ENCODE measurements around the gene TEPSIN.

Gene TEPSIN, protein sequence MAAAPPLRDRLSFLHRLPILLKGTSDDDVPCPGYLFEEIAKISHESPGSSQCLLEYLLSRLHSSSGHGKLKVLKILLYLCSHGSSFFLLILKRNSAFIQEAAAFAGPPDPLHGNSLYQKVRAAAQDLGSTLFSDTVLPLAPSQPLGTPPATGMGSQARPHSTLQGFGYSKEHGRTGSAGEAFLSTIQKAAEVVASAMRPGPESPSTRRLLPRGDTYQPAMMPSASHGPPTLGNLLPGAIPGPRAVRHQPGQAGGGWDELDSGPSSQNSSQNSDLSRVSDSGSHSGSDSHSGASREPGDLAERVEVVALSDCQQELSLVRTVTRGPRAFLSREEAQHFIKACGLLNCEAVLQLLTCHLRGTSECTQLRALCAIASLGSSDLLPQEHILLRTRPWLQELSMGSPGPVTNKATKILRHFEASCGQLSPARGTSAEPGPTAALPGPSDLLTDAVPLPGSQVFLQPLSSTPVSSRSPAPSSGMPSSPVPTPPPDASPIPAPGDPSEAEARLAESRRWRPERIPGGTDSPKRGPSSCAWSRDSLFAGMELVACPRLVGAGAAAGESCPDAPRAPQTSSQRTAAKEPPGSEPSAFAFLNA

GRCh38 chr17:81238815-81239713 is at the start of gene TEPSIN, which contains the start of gene NDUFAF8:
Gene TEPSIN, minus strand, starts transcription at chr17:81239055. Its CDS starts 22 bp downstream, at chr17:81239033.
Gene NDUFAF8, plus strand, starts transcription at chr17:81239318. Its CDS starts 46 bp downstream, at chr17:81239364.
- H3K4me3 Mint-ChIP-seq: peak within 1 kb of the TSS; percentile 92
- H3K27ac Mint-ChIP-seq (ENCODE audit: low read depth): peak within 1 kb of the TSS; percentile 83
- peak; percentile 97 for ATAC-seq (replicated peaks; ENCODE audit: extremely low read depth, poor library complexity, severe bottlenecking)
- no peaks in the 10 kb centered on the region for H3K9me3 Mint-ChIP-seq
- H3K36me3 Mint-ChIP-seq (ENCODE audit: insufficient read depth): peaks cover 17% of the 10 kb centered on the region
- DNase-seq (ENCODE audit: low spot score in 2 of 2): peak; percentile 83 to 96
- no peaks in the 10 kb centered on the region for H3K27me3 Mint-ChIP-seq
- peaks cover 29% of the 10 kb centered on the region for H3K4me1 Mint-ChIP-seq

DNA sequence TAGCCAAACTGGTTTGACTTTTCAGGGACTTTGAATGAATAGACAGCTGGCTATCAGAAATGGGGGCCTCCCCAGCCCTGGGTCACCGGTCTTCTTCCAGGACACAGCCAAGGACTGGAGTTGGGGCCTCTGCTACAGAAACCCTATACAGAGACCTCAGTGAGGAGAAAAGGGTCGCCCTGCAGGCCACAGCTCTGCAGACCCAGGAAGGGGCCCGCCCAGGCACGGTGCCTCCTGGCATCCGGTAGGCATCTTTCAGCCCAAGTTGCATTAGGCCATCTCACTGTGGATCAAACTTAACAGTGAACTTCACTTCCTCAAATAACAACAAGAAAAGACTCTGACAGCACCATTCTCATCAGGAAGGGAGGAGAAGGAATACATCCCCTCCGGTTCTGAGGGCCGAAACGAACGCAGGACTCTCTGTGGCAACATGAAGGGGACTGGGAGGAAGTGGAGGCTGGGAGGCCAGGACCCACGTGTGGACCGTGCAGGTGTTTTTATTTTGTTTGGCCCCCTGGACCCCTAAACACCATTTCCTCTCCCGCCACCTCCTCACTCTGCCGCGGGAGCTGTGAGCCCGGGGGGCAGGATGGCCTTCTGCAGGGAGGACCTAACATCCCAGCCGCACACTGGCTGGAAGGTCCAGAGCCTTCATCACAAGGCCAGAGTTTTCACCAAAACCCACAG is 49.0 kb upstream of the TEPSIN start:
- ATAC-seq (replicated peaks; ENCODE audit: extremely low read depth, poor library complexity, severe bottlenecking): no peak
- Mint-ChIP-seq H3K27me3 (no peaks in the 10 kb centered on the region), H3K27ac (ENCODE audit: low read depth) (peak overlapping the region; percentile 25), H3K9me3 (no peaks in the 10 kb centered on the region), H3K4me3 (peak overlapping the region; percentile 84), H3K36me3 (ENCODE audit: insufficient read depth) (peaks cover 16% of the 10 kb centered on the region), H3K4me1 (peaks cover 53% of the 10 kb centered on the region)
- no peak for DNase-seq (ENCODE audit: low spot score in 2 of 2)

DNA sequence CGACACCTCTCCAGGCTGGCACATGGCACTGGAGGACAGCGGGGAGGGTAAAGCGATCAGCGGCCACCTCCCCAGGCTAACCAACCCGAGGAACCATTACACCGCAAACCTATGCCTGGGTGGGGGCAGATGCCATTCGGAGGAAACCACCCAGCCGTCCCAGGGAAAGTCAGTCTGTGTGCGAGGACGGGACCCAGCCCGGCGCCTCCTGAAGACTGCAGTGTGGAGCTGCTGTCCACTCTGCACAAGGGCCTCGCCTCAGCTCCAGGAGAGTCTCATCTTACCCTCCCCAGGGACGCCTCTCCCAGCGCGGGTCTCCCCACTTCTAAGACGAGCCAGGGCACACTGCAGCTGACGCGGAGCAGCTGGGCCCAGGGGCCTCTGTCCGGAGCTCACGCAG is 48.3 kb upstream of the TEPSIN start:
- ATAC-seq (replicated peaks; ENCODE audit: extremely low read depth, poor library complexity, severe bottlenecking): no peak
- peaks cover 53% of the 10 kb centered on the region for H3K4me1 Mint-ChIP-seq
- H3K4me3 Mint-ChIP-seq: peak overlapping the region; percentile 84
- DNase-seq (ENCODE audit: low spot score in 2 of 2): no peak
- no peaks in the 10 kb centered on the region for H3K27me3 Mint-ChIP-seq
- H3K36me3 Mint-ChIP-seq (ENCODE audit: insufficient read depth): peaks cover 16% of the 10 kb centered on the region
- peak overlapping the region; percentile 10 for H3K27ac Mint-ChIP-seq (ENCODE audit: low read depth)
- no peaks in the 10 kb centered on the region for H3K9me3 Mint-ChIP-seq

DNA sequence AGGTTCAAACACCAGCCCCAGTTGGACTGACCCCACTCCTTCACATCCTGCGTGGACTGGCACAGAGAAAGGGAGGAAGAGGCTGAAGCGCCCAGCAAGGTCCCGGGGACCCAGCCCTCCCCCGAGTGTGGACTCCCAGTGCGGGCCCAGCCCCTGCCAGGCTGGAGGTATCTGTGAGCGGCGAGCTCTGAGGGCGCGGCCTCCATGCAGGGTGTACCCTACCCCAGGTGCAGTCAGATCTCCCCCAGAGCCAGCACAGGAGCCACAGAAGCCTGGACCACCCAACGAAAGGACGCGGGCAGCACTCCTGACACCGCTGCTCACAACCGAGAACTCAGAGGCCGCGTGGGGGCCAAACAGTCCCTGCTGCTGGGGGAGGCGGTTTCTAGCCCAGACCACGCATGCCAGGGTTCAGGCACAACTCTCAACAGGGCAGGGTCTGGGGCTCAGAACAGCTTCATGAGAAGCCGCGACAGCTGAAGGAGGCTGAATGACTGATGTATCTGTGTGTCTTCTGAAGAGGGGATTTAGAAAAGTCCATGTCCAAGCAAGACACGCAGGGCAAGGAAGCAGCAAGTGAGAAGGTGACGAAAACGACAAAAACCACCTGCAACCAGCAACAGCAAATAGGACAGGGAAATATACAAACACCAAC is 47.8 kb upstream of the TEPSIN start:
- DNase-seq (ENCODE audit: low spot score in 2 of 2) (no peak), ATAC-seq (replicated peaks; ENCODE audit: extremely low read depth, poor library complexity, severe bottlenecking) (no peak)
- H3K27me3 Mint-ChIP-seq: no peaks in the 10 kb centered on the region
- H3K27ac Mint-ChIP-seq (ENCODE audit: low read depth): peak overlapping the region; percentile 10
- H3K36me3 Mint-ChIP-seq (ENCODE audit: insufficient read depth): peaks cover 18% of the 10 kb centered on the region
- peaks cover 49% of the 10 kb centered on the region for H3K4me1 Mint-ChIP-seq
- no peaks in the 10 kb centered on the region for H3K9me3 Mint-ChIP-seq
- H3K4me3 Mint-ChIP-seq: peak overlapping the region; percentile 84

GRCh38 chr17:81285894-81286293 is 47.0 kb upstream of the TEPSIN start:
- peak overlapping the region; percentile 84 for H3K4me3 Mint-ChIP-seq
- no peaks in the 10 kb centered on the region for H3K27me3 Mint-ChIP-seq
- DNase-seq (ENCODE audit: low spot score in 2 of 2) (no peak), ATAC-seq (replicated peaks; ENCODE audit: extremely low read depth, poor library complexity, severe bottlenecking) (no peak)
- H3K27ac Mint-ChIP-seq (ENCODE audit: low read depth): peak overlapping the region; percentile 84
- no peaks in the 10 kb centered on the region for H3K9me3 Mint-ChIP-seq
- peaks cover 17% of the 10 kb centered on the region for H3K36me3 Mint-ChIP-seq (ENCODE audit: insufficient read depth)
- peaks cover 42% of the 10 kb centered on the region for H3K4me1 Mint-ChIP-seq

DNA sequence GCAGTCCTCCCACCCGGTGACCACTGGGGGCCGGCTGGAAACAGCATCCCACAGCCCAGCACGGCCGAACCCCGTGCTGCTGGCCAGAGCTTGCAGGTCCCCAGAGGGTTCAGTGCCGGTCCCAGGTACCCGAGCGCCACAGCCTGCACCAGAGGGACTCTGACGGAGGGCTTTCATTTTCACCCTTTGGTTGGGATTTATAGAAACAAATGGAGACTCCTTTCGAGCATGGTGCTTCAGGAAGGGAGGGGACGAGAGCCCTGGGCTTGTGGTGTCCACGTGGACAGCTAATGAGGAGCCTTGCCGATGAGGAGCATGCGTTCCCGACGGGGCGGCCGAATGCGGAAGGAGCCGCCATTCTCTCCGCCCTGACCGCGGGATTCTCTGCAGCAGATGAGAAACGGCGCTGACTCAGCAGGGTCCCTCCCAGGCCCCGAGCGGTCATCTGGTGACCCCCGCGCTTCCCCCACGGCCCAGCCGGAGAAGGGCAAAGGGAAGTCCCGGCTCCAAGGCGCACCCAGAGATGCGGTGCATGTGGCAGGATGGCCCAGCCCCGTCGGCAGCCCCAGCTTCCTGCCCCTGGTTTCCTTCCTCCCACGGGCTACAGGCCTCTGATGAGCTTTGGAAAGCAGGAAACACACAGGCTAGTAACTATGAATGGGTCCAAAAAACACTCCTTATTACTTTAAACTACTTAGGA is 46.5 kb upstream of the TEPSIN start:
- peaks cover 16% of the 10 kb centered on the region for H3K36me3 Mint-ChIP-seq (ENCODE audit: insufficient read depth)
- peaks cover 43% of the 10 kb centered on the region for H3K4me1 Mint-ChIP-seq
- no peaks in the 10 kb centered on the region for H3K9me3 Mint-ChIP-seq
- peak; percentile 80 for ATAC-seq (replicated peaks; ENCODE audit: extremely low read depth, poor library complexity, severe bottlenecking)
- peak overlapping the region; percentile 84 for H3K4me3 Mint-ChIP-seq
- peak overlapping the region; percentile 84 for H3K27ac Mint-ChIP-seq (ENCODE audit: low read depth)
- DNase-seq (ENCODE audit: low spot score in 2 of 2): no peak
- H3K27me3 Mint-ChIP-seq: no peaks in the 10 kb centered on the region

DNA sequence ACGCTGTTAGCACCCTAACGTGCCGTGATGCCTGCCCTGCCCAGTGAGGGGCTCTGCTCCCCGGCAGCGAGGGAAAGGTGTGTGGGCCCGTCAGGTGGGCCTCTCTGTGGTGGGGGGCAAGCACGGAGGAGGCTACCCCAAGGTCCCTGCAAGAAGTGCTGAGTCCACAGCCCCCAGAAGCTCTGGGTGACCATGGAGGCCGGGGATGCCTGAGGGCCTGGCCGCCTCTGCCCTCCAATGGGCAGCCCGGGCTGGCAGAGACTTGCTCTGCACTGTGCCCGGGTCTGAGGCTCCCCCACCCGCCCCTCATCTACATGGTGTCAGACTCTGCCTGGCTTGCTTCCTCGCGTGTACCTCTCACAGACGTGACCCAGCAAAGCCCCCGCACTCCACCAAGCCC is 44.0 kb upstream of the TEPSIN start:
- ATAC-seq (replicated peaks; ENCODE audit: extremely low read depth, poor library complexity, severe bottlenecking) (no peak), DNase-seq (ENCODE audit: low spot score in 2 of 2) (no peak)
- Mint-ChIP-seq H3K9me3 (no peaks in the 10 kb centered on the region), H3K4me1 (peaks cover 39% of the 10 kb centered on the region), H3K27me3 (no peaks in the 10 kb centered on the region), H3K36me3 (ENCODE audit: insufficient read depth) (peaks cover 21% of the 10 kb centered on the region), H3K27ac (ENCODE audit: low read depth) (no peak overlapping the region), H3K4me3 (no peak overlapping the region)

GRCh38 chr17:81282141-81282540 is 43.3 kb upstream of the TEPSIN start:
- Mint-ChIP-seq H3K27ac (ENCODE audit: low read depth) (no peak overlapping the region), H3K4me1 (peaks cover 40% of the 10 kb centered on the region), H3K27me3 (no peaks in the 10 kb centered on the region), H3K36me3 (ENCODE audit: insufficient read depth) (peaks cover 21% of the 10 kb centered on the region), H3K4me3 (no peak overlapping the region), H3K9me3 (no peaks in the 10 kb centered on the region)
- DNase-seq (ENCODE audit: low spot score in 2 of 2) (no peak), ATAC-seq (replicated peaks; ENCODE audit: extremely low read depth, poor library complexity, severe bottlenecking) (no peak)

DNA sequence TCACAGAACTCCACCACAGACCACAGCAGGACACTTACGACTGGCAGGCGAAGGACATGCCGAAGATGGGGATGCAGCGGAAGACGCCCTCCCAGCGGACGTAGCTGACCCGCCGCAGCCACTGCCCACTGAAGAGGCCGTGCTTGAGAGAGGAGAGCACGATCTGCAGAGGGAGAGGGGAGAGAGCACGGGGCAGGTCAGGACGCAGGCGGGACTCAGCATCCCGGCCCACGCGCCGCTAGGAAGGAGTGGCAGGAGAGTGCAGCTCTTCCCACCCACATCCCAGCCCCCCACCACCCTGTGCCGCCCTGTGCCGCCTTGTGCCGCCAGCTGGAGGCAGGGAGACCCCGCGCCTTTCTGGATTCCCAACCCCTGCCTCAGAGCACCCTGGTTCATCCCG is 41.7 kb upstream of the TEPSIN start:
- H3K4me1 Mint-ChIP-seq: peaks cover 24% of the 10 kb centered on the region
- DNase-seq (ENCODE audit: low spot score in 2 of 2) (no peak), ATAC-seq (replicated peaks; ENCODE audit: extremely low read depth, poor library complexity, severe bottlenecking) (no peak)
- no peaks in the 10 kb centered on the region for H3K27me3 Mint-ChIP-seq
- H3K4me3 Mint-ChIP-seq: no peak overlapping the region
- no peak overlapping the region for H3K27ac Mint-ChIP-seq (ENCODE audit: low read depth)
- peaks cover 27% of the 10 kb centered on the region for H3K36me3 Mint-ChIP-seq (ENCODE audit: insufficient read depth)
- no peaks in the 10 kb centered on the region for H3K9me3 Mint-ChIP-seq

- Mint-ChIP-seq H3K27ac (ENCODE audit: low read depth) (no peak overlapping the region), H3K27me3 (no peaks in the 10 kb centered on the region), H3K36me3 (ENCODE audit: insufficient read depth) (peaks cover 27% of the 10 kb centered on the region), H3K9me3 (no peaks in the 10 kb centered on the region), H3K4me3 (no peak overlapping the region), H3K4me1 (peaks cover 14% of the 10 kb centered on the region)
- ATAC-seq (replicated peaks; ENCODE audit: extremely low read depth, poor library complexity, severe bottlenecking) (no peak), DNase-seq (ENCODE audit: low spot score in 2 of 2) (no peak)
Measured at GRCh38 chr17:81279278-81280275, 40.7 kb upstream of the TEPSIN start.

Measured in central memory CD8-positive, alpha-beta T cell (primary cell).